ENCODE measurements around the gene LRRC59. TPM values are rescaled to one million over a fixed set of nuclear protein-coding genes. Genes with fewer than 3 reads are reported as not detected.

LRRC59 gene
- total and polyA plus RNA-seq, 2 of the 4 experiments (the other 2 are of a cell fraction), result 139 to 233 TPM

DNA sequence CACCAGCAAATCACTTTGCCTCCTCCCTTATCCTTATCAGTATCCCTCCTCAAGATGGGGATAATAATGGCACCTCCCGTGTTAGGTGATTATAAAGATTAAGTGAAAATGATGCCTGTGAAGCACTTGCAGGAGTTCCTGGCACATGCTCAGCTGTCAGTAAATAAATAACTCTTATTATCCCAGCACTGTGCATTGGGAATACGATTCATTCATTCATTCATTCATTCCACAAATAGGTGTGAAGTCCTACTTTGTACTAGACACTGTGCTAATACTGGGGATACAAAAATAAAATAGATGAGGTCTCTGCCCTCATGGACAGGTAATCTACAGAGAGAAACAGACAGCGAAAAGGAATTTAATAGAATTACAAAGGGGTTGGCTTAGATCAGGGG, 49.4 kb downstream of the LRRC59 start:
- Histone ChIP-seq H3K14ac (replicated peaks; ENCODE audit: low read depth, low read length) (no peak overlapping the region), H3K4me2 (ENCODE audit: low read depth, low read length) (peak overlapping the region; percentile 87), H3K27ac (ENCODE audit: insufficient read depth, low read length) (no peak overlapping the region), H3K4me3 (ENCODE audit: insufficient read depth, low read depth, low read length) (peak overlapping the region; percentile 95), H4K20me1 (ENCODE audit: insufficient read depth, low read length) (peaks cover 45% of the 10 kb centered on the region), H4K91ac (ENCODE audit: insufficient read depth, low read depth, low read length) (no peak overlapping the region), H2AFZ (replicated peaks; ENCODE audit: low read length, poor library complexity) (no peak overlapping the region), H3K4me1 (ENCODE audit: control insufficient read depth, insufficient read depth, low read length) (peaks cover 19% of the 10 kb centered on the region), H3K79me1 (ENCODE audit: low read depth in 1 of 2, low read length in 2 of 2) (peaks cover 38 to 68% of the 10 kb centered on the region in 2 experiments), H3K9me1 (ENCODE audit: insufficient read depth, low read length) (peaks cover 35% of the 10 kb centered on the region), H3K18ac (ENCODE audit: low read depth, low read length) (no peak overlapping the region), H2BK15ac (ENCODE audit: low read depth, low read length) (no peak overlapping the region), H3K27me3 (ENCODE audit: control insufficient read depth, insufficient read depth, low read length) (0 out of 2 replicates have a peak, but pooled peaks cover 1% of the 10 kb centered on the region), H4K8ac (ENCODE audit: low read depth in 2 of 2, low read length in 2 of 2) (no peak overlapping the region), H3K9ac (ENCODE audit: low read depth, low read length) (no peak overlapping the region), H2AK5ac (ENCODE audit: low read depth, low read length) (0 out of 2 replicates have a peak overlapping the region, but pooled peaks have one; percentile 31), H2BK120ac (ENCODE audit: low read depth, low read length) (no peak overlapping the region), H2BK5ac (ENCODE audit: low read depth, low read length, poor library complexity, severe bottlenecking) (no peak overlapping the region), H2BK20ac (ENCODE audit: low read depth, low read length) (no peak overlapping the region), H2AK9ac (replicated peaks; ENCODE audit: low read depth, low read length, poor library complexity) (no peak overlapping the region), H3K4ac (ENCODE audit: low read depth, low read length) (0 out of 2 replicates have a peak overlapping the region, but pooled peaks have one; percentile 15), H3K36me3 (ENCODE audit: control insufficient read depth, insufficient read depth, low read length) (peaks cover 7% of the 10 kb centered on the region; the same call in 1 of the 2 replicates), H3K9me3 (ENCODE audit: control insufficient read depth, insufficient read depth, low read length) (no peaks in the 10 kb centered on the region), H3K56ac (ENCODE audit: extremely low read depth, insufficient read depth, low read length) (no peak overlapping the region), H4K5ac (ENCODE audit: low read depth, low read length) (no peak overlapping the region), H3K23ac (ENCODE audit: low read depth, low read length) (peak overlapping the region; percentile 62; the same call in 1 of the 2 replicates)
- CTCF ChIA-PET, result interaction anchor here (0.9 to 1.8 kb wide), 2 partner anchors 14 kb away, joined by 4 to 7 read pairs; no protein-coding TSS in a partner anchor
- no peak for DNase-seq
- no TSS peak for BruUV-seq (replicated peaks)
- POLR2A ChIA-PET (ENCODE audit: unreplicated experiment), result interaction anchor here (0.7 kb wide), 1 partner anchor 220 kb away, joined by 3 read pairs; no protein-coding TSS in a partner anchor
- WGBS, 2 experiments (ENCODE audit: extremely low coverage in 2 of 2, insufficient read length in 1 of 2), result 100% methylated on average over 1 of the region's 3 CpGs; no CpG with 5 or more reads in 1 of the 2 experiments
- intact Hi-C loops (cut with micrococcal nuclease), result no loop called here
- TF ChIP-seq CTCF (conservative IDR thresholded peaks at IDR 0.05; ENCODE audit: low read depth, low read length), result no peak
- no peak for TF ChIP-seq BHLHE40 (IDR thresholded peaks at IDR 0.05; ENCODE audit: low read depth, low read length)
- dilution Hi-C loops (cut with HindIII; ENCODE audit: low sequenced_read_pairs, unreplicated experiment), result no loop called here
- in situ Hi-C loops (cut with MboI; ENCODE audit: low sequenced_read_pairs), result no loop called here
- no peak for ATAC-seq (ENCODE audit: low read depth)
